ENCODE results near the gene FAM167B. TPM values are rescaled to one million over a fixed set of nuclear protein-coding genes. Genes with fewer than 3 reads are reported as not detected.
A peak's percentile ranks its signal among the peaks of the same experiment; 100 is the strongest.

FAM167B gene
- total and polyA plus RNA-seq, 2 donors (not counting 1 experiment from before 2014, with no cell fraction given), result 1.1 to 5.4 TPM

DNA sequence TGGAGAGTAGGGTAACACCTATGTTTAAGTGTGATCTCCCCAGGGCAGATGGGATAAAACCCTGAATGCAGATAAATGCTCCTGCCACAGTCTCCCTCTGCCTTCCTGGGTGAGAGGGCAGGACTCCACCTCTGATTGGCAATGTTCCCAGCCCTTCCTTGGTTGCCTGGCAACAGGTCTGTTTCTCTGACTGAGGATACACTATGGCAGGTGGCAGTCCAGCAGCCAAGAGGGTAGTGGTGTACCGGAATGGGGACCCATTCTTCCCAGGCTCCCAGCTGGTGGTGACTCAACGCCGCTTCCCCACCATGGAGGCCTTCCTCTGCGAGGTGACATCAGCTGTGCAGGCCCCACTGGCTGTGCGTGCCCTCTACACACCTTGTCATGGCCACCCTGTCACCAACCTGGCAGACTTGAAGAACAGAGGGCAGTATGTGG, 38.1 kb upstream of the FAM167B start, which contains the start of gene DCDC2B:
TSS of gene DCDC2B (plus strand) at position 199 of the 438 bp plus-strand sequence. CDS start at position 204, 5 bp downstream.
- H3K4me1 Mint-ChIP-seq, result peaks cover 46% of the 10 kb centered on the region
- Histone ChIP-seq H3K79me2 (ENCODE audit: control insufficient read depth, insufficient read depth, low read length) (no peaks in the 10 kb centered on the region), H3K4me2 (replicated peaks; ENCODE audit: low read depth, low read length, poor library complexity, severe bottlenecking) (peak within 1 kb of the TSS; percentile 35), H3K4me1 (ENCODE audit: control insufficient read depth in 2 of 2, insufficient read depth in 2 of 2, low read length in 2 of 2) (peaks cover 30 to 43% of the 10 kb centered on the region in 2 donors), H3K36me3 (replicated peaks in 1 of 2; ENCODE audit: control extremely low read depth in 1 of 2, control insufficient read depth in 1 of 2, extremely low read depth in 1 of 2, insufficient read depth in 2 of 2, low read length in 1 of 2) (no peaks in the 10 kb centered on the region), H4K20me1 (ENCODE audit: control insufficient read depth, insufficient read depth, low read length, poor library complexity, severe bottlenecking) (no peaks in the 10 kb centered on the region), H3K27me3 (replicated peaks in 1 of 4; ENCODE audit: control extremely low read depth in 1 of 4, control insufficient read depth in 3 of 4, insufficient read depth in 4 of 4, low read length in 3 of 4) (no peaks in the 10 kb centered on the region), H3K4me3 (ENCODE audit: control extremely low read depth in 1 of 5, extremely low read depth in 1 of 5, insufficient read depth in 1 of 5, low read depth in 2 of 5, low read length in 4 of 5) (no peak within 1 kb of the TSS), H2AFZ (ENCODE audit: insufficient read depth, low read depth, low read length, poor library complexity, severe bottlenecking) (no peak within 1 kb of the TSS), H3K27ac (ENCODE audit: low read length in 2 of 2) (no peak within 1 kb of the TSS), H3K9me3 (ENCODE audit: control extremely low read depth in 1 of 3, control insufficient read depth in 2 of 3, insufficient read depth in 1 of 3, low read length in 2 of 3) (peaks cover 0 to 4% (median 0%) of the 10 kb centered on the region in 3 donors), H3K9ac (ENCODE audit: low read length) (no peak within 1 kb of the TSS)
- 98% methylated on average over 5 of the region's 5 CpGs for WGBS (ENCODE audit: insufficient coverage)
- no peaks in the 10 kb centered on the region for H3K27me3 Mint-ChIP-seq
- ChIA-PET POLR2A (interaction anchor here (0.9 kb wide), 1 partner anchor 115 kb away, joined by 7 read pairs; no protein-coding TSS in a partner anchor), CTCF (interaction anchor here (1.3 to 2.5 kb wide), 2 partner anchors 32 to 107 kb away, joined by 3 to 6 read pairs; no protein-coding TSS in a partner anchor)
- H3K27ac Mint-ChIP-seq, result peak within 1 kb of the TSS; percentile 50
- TF ChIP-seq EZH2 (IDR thresholded peaks at IDR 0.05; ENCODE audit: borderline replicate concordance, insufficient read depth, low read depth, low read length, poor library complexity, severe bottlenecking), result no peak
- TF ChIP-seq, protein P1, sequence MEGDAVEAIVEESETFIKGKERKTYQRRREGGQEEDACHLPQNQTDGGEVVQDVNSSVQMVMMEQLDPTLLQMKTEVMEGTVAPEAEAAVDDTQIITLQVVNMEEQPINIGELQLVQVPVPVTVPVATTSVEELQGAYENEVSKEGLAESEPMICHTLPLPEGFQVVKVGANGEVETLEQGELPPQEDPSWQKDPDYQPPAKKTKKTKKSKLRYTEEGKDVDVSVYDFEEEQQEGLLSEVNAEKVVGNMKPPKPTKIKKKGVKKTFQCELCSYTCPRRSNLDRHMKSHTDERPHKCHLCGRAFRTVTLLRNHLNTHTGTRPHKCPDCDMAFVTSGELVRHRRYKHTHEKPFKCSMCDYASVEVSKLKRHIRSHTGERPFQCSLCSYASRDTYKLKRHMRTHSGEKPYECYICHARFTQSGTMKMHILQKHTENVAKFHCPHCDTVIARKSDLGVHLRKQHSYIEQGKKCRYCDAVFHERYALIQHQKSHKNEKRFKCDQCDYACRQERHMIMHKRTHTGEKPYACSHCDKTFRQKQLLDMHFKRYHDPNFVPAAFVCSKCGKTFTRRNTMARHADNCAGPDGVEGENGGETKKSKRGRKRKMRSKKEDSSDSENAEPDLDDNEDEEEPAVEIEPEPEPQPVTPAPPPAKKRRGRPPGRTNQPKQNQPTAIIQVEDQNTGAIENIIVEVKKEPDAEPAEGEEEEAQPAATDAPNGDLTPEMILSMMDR (IDR thresholded peaks at IDR 0.05), result no peak
- ATAC-seq (ENCODE audit: low read depth) (no peak), DNase-seq (no peak)
- peak within 1 kb of the TSS; percentile 26 for H3K4me3 Mint-ChIP-seq
- H3K9me3 Mint-ChIP-seq (ENCODE audit: insufficient read depth), result no peaks in the 10 kb centered on the region
- intact Hi-C loops (cut with micrococcal nuclease), result loop anchor here (5.0 to 10.0 kb wide), 3 partner anchors 33 to 134 kb away; partner anchors contain the start of genes HDAC1 and TMEM39B

Data from B cell (primary cell).